ENCODE data around the gene RAD51B.
"Not testable (repeated sequence)": the region's sequence is repeated elsewhere in the genome, so short reads cannot be mapped to it uniquely, and the experiment has no call there.

RAD51B gene

DNA sequence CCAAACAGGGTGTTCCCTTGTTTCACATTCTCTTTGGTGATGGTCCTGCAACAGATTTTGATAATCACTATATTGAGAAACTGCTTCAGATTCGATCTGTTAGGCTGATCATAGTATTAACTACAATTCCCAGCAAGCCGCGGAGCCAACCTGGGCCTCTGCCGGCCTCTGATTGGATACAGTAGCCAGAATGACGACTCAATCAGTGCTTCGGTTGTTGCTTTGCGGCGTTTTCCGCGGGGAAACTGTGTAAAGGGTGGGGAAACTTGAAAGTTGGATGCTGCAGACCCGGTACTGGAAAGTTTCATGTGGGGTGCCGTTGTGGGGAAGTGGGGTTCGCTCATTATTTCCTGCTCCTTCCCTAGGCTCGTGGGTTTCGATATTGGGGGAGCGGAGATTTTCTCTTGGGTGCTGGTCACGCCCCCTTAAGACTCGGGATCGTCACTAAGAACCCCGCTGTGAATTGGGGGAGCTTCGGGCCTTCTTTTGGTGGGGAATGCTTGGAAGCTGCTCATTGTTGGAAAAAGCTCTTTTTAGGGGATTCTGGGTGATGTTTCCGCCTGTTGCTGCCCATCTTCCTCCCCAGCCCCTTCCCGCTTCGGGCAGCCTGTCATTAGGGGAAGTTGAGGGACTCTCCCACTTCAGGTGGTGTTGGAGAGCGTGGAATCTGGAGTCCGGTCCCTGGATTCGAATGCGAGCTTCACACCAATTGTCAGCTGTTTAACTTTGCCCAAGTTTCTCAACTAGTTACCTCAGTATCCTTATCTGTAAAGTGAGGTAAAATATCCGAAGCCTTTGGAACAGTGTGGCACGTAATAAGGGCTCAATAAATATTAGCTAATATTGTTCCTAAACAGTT, at the start of gene RAD51B:
TSS of gene RAD51B (plus strand) at position 217 of the 859 bp plus-strand sequence.
- DNase-seq, result peak; percentile 85

DNA sequence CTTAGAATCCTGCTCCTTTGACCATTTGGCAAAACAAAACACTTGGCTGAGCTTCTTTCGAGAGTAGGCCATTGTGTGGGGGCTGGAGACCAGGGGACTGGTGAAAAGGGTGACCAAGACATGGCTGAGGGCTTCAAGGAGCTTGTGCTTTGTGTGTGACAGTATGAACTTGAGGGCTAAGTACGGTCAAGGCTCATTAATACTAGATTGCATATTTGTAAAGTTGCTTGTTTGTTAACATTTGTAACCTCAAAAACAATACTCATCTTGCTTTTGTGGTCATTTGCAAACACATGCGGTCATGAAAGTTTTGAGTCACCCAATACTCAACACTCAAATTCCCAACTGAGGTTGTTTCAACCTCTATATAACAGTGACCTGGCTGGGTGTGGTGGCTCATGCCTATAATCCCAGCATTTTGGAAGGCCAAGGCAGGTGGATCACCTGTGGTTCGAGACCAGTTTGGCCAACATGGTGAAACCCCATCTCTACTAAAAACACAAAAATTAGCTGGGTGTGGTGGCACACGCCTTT, 45.7 kb upstream of the RAD51B start:
- no peak for DNase-seq

GRCh38 chr14:67776653-67777322, 42.8 kb upstream of the RAD51B start:
- DNase-seq, result no peak

DNA sequence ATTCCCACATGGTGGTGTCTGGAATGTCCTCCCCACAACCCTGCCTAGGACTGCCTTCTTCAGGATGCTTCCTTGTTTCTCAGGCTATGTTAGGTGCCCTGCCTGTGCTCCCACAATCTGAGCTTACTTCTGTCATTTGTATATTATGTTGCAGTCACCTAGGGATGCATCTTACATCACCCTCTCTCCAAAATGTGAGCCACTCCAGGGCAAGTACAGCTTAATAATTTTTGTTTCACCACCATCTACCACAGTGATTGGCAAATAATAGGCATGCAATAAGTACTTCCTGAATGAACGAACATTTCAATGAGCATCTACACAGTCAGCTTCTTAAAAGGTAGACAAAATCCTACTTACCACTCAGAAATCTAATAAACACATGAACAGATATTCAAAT, 40.8 kb upstream of the RAD51B start:
- DNase-seq, result no peak

DNA sequence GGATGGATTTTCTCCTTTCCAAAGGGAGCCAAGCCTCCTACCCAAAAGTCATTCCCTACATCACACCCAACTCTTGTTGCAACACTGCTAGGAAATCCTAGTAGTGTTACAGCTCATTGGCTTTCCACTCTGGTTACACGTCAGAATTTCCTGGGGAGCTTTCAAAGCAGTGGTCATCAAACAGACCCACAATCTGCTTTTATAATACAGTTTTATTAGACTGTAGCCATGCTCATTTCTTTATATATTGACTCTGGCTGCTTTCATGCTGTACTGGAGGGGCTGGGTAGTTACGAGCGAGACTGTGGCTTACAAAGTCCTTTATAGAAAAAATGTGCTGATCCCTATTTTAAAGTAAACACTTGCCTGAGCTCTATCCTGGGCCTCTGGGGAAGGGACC, 37.5 kb upstream of the RAD51B start:
- no peak for DNase-seq

DNA sequence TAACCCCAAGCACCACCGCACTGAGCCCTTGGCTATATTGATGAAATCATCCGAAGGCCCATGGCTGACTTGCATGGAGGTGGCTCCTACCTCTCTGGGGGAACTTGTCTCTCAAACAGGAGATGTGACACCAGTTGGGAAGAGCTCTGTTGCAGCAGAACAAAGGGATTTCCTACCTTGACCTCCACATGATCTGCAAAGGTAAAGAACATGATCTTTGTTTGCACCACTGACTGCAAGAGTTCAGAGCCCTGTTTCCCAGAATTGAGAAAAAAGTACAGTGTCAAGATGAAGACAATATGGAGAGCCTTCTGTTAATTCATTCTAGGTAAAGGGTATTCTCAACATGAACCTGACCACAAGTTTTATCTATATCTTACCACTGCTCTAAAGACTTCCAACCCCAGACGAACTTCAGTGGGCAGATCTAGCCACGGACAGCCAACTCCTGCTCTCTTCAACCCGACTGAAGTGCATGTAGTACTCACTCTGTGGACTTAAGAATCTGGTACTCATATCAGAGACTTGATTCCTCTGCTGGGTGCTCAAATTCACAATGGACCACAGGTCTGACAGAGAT, 35.2 kb upstream of the RAD51B start:
- no peak for DNase-seq

DNA sequence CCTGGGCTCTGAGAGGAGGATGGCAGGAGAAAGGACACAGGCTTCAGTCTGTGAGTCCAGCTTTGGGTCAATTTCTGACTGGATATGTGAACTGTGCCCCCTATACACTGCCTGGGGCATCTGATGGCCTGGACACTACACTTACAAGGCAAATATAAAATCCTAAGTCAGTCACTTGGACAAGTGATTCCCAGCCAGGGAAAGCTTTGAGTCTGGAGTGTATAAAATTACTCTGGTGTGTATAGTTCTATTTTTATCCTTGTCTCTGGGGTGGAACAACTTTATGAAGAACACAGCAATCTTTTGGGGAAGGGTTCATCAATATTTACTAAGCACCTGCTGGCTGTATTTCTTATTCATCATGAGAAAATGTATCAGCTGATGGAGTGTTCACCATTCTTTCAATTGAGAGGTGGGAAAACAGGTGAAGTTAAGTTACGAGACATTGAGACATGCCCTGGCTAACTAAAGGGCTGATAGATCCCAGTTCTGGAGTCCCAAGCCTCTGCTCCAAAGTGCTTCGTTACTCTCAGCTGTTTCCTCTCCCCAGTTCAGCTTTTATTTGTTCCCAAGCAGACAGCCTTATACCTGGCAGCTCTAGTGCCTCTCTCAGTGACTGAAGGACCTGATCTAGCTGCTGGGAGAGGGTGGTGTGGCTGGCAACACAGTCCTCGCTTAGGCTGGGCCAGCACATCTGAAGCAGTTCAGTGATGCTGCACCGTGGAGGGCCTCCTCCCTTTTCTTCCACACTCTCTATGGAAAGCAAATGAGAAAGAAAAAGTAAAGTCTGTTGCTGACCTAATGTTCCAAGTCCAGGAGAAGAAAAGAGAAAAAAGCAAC, 34.1 kb upstream of the RAD51B start:
- no peak for DNase-seq

- DNase-seq, result no peak
Measured at GRCh38 chr14:67787673-67788072, 31.9 kb upstream of the RAD51B start.

DNA sequence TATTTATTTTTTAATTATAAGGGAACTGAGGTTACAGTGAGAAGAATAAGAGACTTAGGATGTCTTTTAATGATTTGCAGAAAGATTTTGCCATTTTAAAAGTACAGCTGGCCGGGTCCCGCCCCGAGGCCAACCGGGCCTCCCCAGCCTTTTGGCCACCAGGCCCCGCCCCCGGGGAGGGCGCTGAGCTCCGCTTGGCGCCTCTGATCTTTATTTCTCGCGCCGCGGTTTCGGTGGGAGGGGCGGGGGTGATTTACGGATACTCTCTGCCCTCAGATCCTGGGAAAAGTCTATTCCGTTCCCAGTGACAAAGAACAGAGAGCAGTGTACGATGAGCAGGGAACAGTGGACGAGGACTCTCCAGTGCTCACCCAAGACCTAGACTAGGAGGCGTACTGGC, 20.8 kb upstream of the RAD51B start:
- DNase-seq, result no peak

DNA sequence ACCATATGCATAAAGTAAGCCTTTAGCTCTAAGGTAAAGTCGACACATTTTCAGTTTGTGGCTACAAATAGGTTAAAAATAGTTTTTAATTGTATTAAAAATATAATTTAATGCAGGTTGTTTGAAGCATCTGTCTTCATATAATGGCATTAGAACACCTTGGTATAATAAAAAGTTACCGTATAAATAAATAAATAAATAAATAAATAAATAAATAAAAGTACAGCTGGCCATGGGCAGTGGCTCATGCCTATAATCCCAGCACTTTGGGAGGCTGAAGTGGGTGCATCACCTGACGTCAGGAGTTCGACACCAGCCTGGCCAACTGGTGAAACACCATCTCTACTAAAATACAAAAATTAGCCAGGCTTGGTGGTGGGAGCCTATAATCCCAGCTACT, 18.8 kb upstream of the RAD51B start:
- DNase-seq, result no peak

DNA sequence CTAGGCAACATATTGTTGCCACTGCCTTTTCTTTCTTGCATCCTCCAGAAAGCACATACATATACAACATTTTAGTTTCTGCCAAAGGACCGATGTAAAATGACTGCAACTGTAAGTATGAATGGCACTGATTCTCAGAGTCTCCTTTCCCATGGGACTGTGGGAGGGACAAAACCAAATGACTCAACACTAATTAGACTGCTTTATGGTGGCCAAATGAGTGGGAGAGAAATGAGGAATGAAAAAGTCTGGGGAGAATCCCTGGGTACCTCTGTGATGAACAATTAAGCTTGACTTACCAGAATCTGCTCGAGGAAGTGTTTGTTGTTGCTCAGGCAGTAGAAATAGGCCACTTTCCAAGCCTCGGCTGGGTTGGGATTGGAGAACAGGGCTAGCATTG, 13.3 kb upstream of the RAD51B start:
- DNase-seq, result no peak

- no peak for DNase-seq
Measured at GRCh38 chr14:67814821-67815220, 4.8 kb upstream of the RAD51B start.

DNA sequence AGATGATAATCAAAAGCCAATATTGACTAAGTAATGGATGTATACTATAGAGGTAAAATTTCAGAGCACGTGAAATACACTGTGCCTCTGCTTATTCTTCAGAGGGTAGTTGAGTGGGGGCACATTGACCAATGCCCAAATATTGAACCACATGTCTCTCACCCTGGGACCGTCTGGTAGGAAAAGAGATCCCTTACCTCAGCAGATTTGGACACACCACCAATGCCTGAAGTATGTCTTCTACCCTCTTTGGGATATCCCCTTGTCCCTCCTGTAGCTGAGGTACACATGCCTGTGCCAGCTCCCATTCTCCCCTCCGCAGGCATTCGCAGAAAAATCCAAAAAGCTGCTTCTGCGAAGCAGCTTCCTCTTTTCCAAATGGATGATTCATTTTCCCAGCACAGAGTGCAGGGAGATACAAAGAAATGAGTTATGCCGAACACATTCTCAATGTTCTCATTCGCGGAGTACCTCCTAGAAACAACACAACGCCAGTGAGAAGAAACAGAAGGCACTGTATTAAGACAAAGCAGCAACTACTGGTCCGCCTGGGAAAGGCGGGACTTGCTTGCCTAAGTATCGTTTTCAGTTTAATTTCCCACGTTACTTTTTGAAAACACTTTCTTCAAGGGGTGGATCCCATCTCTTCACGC, 3.9 kb upstream of the RAD51B start:
- no peak for DNase-seq

GRCh38 chr14:67816326-67817002, 3.1 kb upstream of the RAD51B start, which contains the start of gene ZFYVE26:
Gene ZFYVE26 (minus strand): TSS chr14:67816590. CDS start chr14:67815963, 627 bp downstream.
- DNase-seq, result peak; percentile 97

DNA sequence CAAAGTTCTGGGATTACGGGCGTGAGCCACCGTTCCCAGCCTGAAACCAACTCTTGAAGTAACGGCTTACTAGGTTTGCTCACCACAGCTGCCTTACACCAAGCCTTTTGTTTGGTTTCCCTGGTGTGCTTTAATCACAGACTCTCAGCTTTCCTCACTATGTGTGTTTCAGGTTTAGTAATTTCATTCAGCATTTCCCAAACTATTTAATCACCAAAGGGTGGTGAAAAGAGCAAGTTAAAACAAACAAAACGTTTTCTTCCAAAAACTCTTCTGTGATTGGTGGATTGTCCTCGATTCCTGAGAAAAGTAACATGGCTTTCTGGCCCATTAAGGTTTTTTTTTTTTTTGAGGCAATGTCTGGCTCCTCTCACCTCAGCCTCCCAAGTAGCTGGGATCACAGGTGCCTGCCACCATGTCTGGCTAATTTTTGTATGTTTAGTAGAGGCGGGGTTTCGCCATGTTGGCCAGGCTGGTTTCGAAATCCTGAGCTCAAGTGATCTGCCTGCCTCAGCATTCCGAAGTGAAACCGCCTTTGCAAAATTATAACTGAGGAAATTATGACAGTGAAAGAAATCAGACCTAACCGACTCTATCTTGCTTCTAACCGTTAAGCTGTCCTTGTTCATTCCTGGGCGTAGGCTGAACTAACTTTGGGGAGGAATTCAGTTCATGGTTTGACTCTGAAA, 1.7 kb upstream of the RAD51B start:
- peak; percentile 58 for DNase-seq

DNA sequence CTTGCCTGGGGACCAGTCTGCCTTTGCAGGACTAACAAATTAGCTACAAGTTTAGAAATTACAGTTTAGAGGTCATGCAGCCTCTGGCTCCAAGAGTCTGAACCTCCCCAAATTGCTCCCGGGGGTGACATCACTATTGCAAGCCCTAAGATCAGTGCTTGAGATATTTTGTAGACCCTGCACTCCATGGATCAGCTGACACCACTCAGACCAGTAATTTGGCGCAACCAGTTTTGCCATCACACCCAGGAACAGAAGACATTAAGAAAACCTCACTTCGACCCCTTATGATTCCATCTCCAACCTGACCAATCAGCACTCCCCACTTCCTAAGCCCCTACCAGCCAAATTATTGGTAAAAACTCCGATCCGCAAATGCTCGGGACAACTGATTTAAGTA, 1.1 kb upstream of the RAD51B start:
- DNase-seq, result not testable (repeated sequence)

- DNase-seq, result peak; percentile 44
Measured at GRCh38 chr14:67820428-67820971, 921 bp downstream of the RAD51B start.

- DNase-seq, result no peak
Measured at GRCh38 chr14:67821121-67821520, 1.5 kb downstream of the RAD51B start.

DNA sequence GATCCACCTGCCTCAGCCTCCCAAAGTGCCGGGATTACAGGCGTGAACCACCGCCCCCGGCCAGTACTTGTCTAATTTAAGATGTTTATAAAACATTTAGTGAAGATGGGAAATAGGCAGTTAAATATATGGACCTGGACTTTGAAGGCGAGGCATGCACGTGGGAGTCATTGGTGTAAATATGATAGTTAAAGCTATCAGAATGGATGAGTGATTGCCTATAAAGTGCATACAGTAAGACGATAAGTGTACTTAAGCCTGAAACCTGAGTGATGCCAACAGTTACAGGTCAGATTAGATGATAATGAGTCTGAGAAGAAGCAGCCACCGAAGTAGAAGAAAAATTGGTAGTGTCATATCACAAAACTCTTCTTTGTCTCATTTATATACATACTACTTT, 11.5 kb downstream of the RAD51B start:
- DNase-seq, result no peak

DNA sequence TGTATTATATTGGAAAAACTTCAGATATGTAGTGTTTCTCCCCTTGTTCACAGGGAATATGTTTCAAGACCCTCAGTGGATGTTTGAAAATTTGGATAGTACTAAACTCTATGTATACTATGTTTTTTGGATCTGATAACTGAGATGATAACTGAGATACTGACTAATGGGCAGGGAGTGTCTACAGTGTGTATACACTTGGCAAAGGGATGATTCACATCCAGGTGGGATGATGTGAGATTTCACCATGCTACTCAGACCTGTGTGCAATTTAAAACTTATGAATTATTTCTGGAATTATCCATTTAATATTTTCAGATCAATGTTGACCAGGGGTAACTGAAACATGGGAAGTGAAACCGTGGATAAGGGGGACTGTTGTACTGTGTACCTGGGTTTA, 13.8 kb downstream of the RAD51B start:
- no peak for DNase-seq

GRCh38 chr14:67835596-67835995, 16.0 kb downstream of the RAD51B start:
- DNase-seq, result no peak

All from MV-4-11 (cell line).